Esophagus squamous epithelium (tissue), 4 donors: ENCODE measurements around the gene TPRX1.

ENCODE experiments used
- CTCF ChIP-seq, 6 experiments: fragments of 450-650 bp in 4 of 6; fragments of 200-600 bp in 2 of 6; sonication (generic) in 2 of 6; IDR thresholded peaks; one replicate each; pipeline ENCODE4 v1.5.1; 2016 to 2019; ENCODE audit warnings: antibody characterized with exemption in 6 of 6, mild to moderate bottlenecking in 4 of 6, moderate library complexity in 4 of 6
- POLR2A ChIP-seq, 4 donors: fragments of 450-650 bp; IDR thresholded peaks; one replicate each; pipeline ENCODE4 v1.6.1; 2017; ENCODE audit warnings: antibody characterized with exemption in 4 of 4, mild to moderate bottlenecking in 4 of 4, moderate library complexity in 3 of 4

- TF ChIP-seq CTCF (IDR thresholded peaks at IDR 0.05) (no peak), POLR2A (IDR thresholded peaks at IDR 0.05) (no peak)
Measured at GRCh38 chr19:47805313-47805712, 962 bp upstream of the TPRX1 start.
